ENCODE measurements around the gene TRPM6.

DNA sequence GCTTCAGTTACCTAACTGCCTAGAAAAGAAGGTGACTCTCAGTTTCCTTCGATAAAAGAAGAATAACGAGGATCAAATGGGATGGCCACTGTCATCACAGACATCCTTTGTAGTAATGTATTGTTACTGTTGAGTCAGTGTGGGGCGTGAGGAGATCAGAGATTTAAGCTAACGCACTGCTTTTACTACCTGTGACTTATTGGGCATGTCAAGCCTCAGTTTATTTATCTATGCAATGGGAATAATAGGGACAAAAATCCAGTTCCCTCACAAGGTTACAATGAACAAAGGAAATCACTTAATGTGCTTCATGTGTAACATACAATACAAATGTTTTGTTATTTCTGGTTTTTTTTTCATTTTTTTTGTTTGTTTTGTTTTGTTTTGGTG is 255 bp upstream of the TRPM6 start:
- no peak for TF ChIP-seq CTCF (IDR thresholded peaks at IDR 0.05; ENCODE audit: extremely low read depth in 1 of 2, insufficient read depth in 1 of 2, low read depth in 1 of 2, low read length in 2 of 2)
- TF ChIP-seq, protein P1, sequence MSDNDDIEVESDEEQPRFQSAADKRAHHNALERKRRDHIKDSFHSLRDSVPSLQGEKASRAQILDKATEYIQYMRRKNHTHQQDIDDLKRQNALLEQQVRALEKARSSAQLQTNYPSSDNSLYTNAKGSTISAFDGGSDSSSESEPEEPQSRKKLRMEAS (IDR thresholded peaks at IDR 0.05; ENCODE audit: insufficient read depth, insufficient read length), result no peak

Measured in endothelial cell of umbilical vein (primary cell).